GM18858 (cell line): ENCODE results near the gene RIC8B.

Experiments used
- ATAC-seq: cut with Tn5 transposase; IDR thresholded peaks from one replicate; pipeline ENCODE4 v1.9.1; 2021; ENCODE audit not compliant: unreplicated experiment

RIC8B gene

GRCh38 chr12:106865683-106866082 is 91.2 kb downstream of the RIC8B start:
- no peak for ATAC-seq

GRCh38 chr12:106866426-106867080 is 92.1 kb downstream of the RIC8B start:
- no peak for ATAC-seq

- ATAC-seq = no peak
Measured at GRCh38 chr12:106867651-106868050, 93.2 kb downstream of the RIC8B start.

- ATAC-seq = no peak
Measured at GRCh38 chr12:106868982-106869700, 94.7 kb downstream of the RIC8B start.

- ATAC-seq = no peak
Measured at GRCh38 chr12:106870116-106870515, 95.6 kb downstream of the RIC8B start.

GRCh38 chr12:106871477-106871876 is 97.0 kb downstream of the RIC8B start:
- ATAC-seq = no peak

- ATAC-seq = no peak
Measured at GRCh38 chr12:106873983-106874382, 99.5 kb downstream of the RIC8B start.

GRCh38 chr12:106878804-106879203 is 104.3 kb downstream of the RIC8B start:
- ATAC-seq = no peak

GRCh38 chr12:106879612-106880011 is 105.1 kb downstream of the RIC8B start:
- no peak for ATAC-seq

- no peak for ATAC-seq
Measured at GRCh38 chr12:106883426-106883825, 108.9 kb downstream of the RIC8B start.

- no peak for ATAC-seq
Measured at GRCh38 chr12:106885026-106885425, 110.5 kb downstream of the RIC8B start.

GRCh38 chr12:106885541-106886249 is 111.2 kb downstream of the RIC8B start:
- ATAC-seq = no peak

- no peak for ATAC-seq
Measured at GRCh38 chr12:106886932-106887331, 112.5 kb downstream of the RIC8B start.

GRCh38 chr12:106888348-106888970 is 114.0 kb downstream of the RIC8B start:
- no peak for ATAC-seq

GRCh38 chr12:106889326-106889725 is 114.8 kb downstream of the RIC8B start:
- ATAC-seq = no peak

- ATAC-seq = no peak
Measured at GRCh38 chr12:106889950-106890626, 115.6 kb downstream of the RIC8B start.

GRCh38 chr12:106892075-106892474 is 117.6 kb downstream of the RIC8B start:
- no peak for ATAC-seq

GRCh38 chr12:106893451-106893850 is 119.0 kb downstream of the RIC8B start:
- ATAC-seq = no peak

GRCh38 chr12:106894774-106895173 is 120.3 kb downstream of the RIC8B start:
- no peak for ATAC-seq

- ATAC-seq = no peak
Measured at GRCh38 chr12:106896603-106897002, 122.1 kb downstream of the RIC8B start.

GRCh38 chr12:106897082-106897481 is 122.6 kb downstream of the RIC8B start:
- ATAC-seq = no peak
